Epithelial cell of proximal tubule (primary cell): ENCODE measurements around the gene BBOX1. TPM values are rescaled to one million over a fixed set of nuclear protein-coding genes. Genes with fewer than 3 reads are reported as not detected.

ENCODE experiments used
- DNase-seq: peaks from one replicate; pipeline ENCODE4 v3.0.0-alpha.2; 2011; ENCODE audit warnings: low read depth
- H3K4me3 ChIP-seq: 2 replicates; pipeline ENCODE4 v1.5.1; 2011; ENCODE audit warnings: low read depth, mild to moderate bottlenecking, low read length
- total RNA-seq: library from RNA; depleted of rRNA; stranded (reverse); fragments of >200 nt; gene quantifications from 2 replicates; pipeline ENCODE4 v1.2.3, GENCODE V29; 2015
- TF ChIP-seq, protein P1 (sequence below): conservative IDR thresholded peaks from 2 replicates; pipeline ENCODE4 v1.5.1; 2012; ENCODE audit warnings: low read depth, mild to moderate bottlenecking, low read length

Gene BBOX1
- total RNA-seq, 1 donor from 2014 or later = not detected

DNA sequence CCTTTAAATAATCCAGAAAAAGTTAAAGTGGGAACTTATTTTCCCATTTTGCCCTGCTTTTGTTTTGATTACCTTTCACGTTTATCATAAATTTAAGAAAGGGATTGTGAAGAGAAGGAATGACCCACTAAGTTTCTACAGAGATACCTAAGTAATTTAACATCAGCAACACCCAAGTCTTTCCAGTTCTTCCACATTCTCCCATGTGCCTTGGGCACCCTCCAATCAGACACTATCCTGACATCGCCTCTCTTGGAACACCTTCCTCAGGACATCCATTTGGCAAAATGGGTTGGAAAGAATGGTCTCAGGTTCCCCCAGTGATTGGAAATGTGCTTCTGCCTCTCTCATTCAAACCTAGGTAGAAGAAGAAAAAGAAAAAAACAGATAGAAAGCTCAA lies 6.3 kb downstream of the BBOX1 start:
- TF ChIP-seq, protein P1, sequence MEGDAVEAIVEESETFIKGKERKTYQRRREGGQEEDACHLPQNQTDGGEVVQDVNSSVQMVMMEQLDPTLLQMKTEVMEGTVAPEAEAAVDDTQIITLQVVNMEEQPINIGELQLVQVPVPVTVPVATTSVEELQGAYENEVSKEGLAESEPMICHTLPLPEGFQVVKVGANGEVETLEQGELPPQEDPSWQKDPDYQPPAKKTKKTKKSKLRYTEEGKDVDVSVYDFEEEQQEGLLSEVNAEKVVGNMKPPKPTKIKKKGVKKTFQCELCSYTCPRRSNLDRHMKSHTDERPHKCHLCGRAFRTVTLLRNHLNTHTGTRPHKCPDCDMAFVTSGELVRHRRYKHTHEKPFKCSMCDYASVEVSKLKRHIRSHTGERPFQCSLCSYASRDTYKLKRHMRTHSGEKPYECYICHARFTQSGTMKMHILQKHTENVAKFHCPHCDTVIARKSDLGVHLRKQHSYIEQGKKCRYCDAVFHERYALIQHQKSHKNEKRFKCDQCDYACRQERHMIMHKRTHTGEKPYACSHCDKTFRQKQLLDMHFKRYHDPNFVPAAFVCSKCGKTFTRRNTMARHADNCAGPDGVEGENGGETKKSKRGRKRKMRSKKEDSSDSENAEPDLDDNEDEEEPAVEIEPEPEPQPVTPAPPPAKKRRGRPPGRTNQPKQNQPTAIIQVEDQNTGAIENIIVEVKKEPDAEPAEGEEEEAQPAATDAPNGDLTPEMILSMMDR = no peak
- DNase-seq = no peak
- H3K4me3 ChIP-seq = no peak overlapping the region

DNA sequence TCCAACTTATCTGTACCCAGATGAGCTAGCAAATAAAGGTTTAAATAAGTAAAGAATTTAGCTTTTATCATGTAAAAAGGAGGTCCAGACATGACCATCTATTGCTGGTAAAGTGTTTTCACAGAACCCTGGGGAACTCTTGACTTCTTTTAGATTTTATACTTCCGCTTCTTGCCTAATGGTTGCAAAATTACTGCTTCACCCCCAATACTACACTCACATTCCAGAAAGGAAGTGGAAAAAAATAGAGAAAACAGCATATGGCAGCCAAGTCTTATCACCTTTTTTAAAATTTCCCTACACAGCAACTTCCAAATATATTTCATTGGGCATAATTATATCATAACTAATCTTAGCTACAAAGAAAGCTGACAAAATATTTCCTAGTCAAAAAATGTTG lies 12.1 kb downstream of the BBOX1 start:
- TF ChIP-seq, protein P1 = no peak
- no peak for DNase-seq

DNA sequence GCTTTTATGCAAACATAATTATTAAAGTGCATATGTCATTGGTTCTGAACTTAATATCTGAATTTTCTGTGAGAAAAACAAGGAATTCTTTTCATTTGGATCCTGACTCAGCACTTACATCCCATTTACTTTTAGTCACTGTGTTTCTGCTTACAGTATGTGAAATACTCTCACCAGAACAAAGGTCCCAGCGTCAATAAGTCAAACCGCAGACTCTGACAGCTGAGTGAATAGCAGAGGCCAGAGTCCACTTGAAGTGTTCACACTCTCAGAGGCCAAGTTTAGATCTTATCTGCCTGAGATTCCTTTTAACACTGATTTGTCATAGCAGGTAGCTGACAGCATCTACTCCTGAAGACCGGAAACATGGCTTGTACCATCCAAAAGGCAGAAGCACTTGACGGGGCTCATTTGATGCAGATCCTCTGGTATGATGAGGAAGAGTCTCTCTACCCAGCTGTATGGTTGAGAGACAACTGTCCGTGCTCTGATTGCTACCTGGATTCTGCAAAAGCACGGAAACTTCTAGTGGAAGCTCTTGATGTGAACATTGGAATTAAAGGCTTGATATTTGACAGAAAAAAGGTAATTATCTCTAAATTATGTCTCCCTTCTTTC lies 14.6 kb downstream of the BBOX1 start:
- TF ChIP-seq, protein P1 = no peak
- H3K4me3 ChIP-seq = peak overlapping the region; percentile 19
- peak; percentile 90 for DNase-seq

More for the DNA sequence above, 12.1 kb downstream of the BBOX1 start:
- H3K4me3 ChIP-seq = no peak overlapping the region

DNA sequence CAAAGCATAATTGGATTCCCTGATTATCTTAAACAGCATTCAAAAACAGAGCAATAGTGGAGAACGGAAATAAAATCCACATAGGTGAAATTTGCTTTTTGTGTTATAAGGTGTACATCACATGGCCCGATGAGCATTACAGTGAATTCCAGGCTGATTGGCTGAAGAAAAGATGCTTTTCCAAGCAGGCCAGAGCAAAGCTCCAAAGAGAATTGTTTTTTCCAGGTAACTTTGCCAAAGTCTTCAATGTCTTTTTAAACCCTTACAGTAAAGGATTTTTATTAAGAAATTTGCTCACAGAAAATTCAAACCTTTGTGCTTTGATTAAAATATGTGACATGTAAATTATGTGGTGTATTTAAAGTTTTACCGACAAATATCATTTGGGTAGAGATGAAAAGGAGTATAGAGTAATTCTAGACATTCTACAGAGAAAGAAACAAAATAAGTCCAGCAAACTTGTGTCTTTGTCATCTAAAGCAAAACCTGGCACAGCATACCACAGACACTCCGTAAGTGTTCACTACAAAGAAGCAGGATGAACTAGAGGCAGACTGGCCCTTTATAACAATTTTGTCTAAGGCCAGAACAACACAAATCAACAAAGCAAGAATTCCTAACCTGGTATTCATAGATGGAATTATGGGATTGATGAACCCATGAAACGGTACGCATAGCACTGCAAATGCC lies 16.6 kb downstream of the BBOX1 start:
- no peak overlapping the region for H3K4me3 ChIP-seq
- TF ChIP-seq, protein P1 = no peak
- DNase-seq = no peak

DNA sequence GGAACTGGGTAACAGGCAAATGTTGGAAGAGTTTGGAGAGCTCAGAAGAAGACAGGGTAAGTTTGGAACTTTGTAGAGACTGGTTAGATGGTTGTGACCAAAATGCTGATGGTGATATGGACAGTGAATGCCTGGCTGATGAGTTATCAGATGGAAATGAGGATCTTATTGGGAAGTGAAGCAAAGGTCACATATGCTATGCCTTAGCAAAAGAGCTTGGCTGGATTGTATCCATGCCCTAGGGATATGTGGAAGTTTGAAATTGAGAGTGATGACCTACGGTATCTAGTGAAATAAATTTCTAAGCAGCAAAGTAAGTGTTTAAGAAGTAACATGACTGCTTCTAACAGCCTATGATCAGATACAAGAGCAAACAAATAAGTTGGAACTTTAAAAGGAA lies 17.8 kb downstream of the BBOX1 start:
- TF ChIP-seq, protein P1 = no peak
- DNase-seq = no peak

DNA sequence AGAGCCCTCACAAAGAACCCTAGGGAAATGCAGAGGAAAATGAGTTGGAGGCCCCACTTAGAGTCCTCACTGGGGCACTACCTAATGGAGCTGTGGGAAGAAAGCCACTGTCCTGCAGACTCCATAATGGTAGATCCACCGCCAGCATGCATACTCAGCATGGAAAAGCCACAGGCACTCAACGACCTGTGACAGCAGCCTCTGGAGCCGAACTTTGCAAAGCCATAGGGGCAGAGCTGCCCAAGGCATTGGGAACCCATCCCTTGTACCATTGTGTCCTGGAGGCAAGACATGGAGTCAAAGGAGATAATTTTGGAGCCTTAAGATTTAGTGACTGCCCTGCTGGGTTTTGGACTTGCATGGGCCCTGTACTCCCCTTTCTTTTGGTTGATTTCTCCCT lies 18.8 kb downstream of the BBOX1 start:
- no peak for DNase-seq
- H3K4me3 ChIP-seq = no peak overlapping the region
- TF ChIP-seq, protein P1 = no peak

More for the DNA sequence above, 17.8 kb downstream of the BBOX1 start:
- H3K4me3 ChIP-seq = no peak overlapping the region
